OCI-LY1 (cell line): ENCODE data around the gene DNAJC24.

Source experiments
- H2AFZ ChIP-seq: fragments of 200-600 bp; sonication (generic), shearing (Covaris generic); 2 replicates; pipeline ENCODE4 v1.6.0; 2014; ENCODE audit warnings: antibody characterized with exemption, mild to moderate bottlenecking, low read length
- H3F3A ChIP-seq: fragments of 200-600 bp; sonication (generic), shearing (Covaris generic); 2 replicates; pipeline ENCODE4 v1.6.0; 2014; ENCODE audit warnings: mild to moderate bottlenecking, antibody characterized with exemption, low read length, moderate library complexity; ENCODE audit not compliant: insufficient read depth
- H3K27ac ChIP-seq: fragments of 200-600 bp; sonication (generic); 2 replicates; pipeline ENCODE4 v1.5.1; 2014; ENCODE audit warnings: low read length, mixed run types, mild to moderate bottlenecking, low read depth; ENCODE audit not compliant: poor library complexity, severe bottlenecking
- H3K27me3 ChIP-seq: fragments of 200-600 bp; sonication (generic); 2 replicates; pipeline ENCODE4 v1.6.0; 2014; ENCODE audit warnings: antibody characterized with exemption, mild to moderate bottlenecking, low read length, moderate library complexity; ENCODE audit not compliant: insufficient read depth
- H3K36me3 ChIP-seq: fragments of 200-600 bp; sonication (generic); 2 replicates; pipeline ENCODE4 v1.6.1; 2014; ENCODE audit warnings: mild to moderate bottlenecking, antibody characterized with exemption, low read length, moderate library complexity, mixed read lengths; ENCODE audit not compliant: insufficient read depth
- H3K4me1 ChIP-seq: fragments of 200-600 bp; sonication (generic); 2 replicates; pipeline ENCODE4 v1.5.1; 2014; ENCODE audit warnings: mild to moderate bottlenecking, low read length, moderate library complexity; ENCODE audit not compliant: insufficient read depth, severe bottlenecking
- H3K4me2 ChIP-seq: fragments of 200-600 bp; sonication (generic), shearing (Covaris generic); 2 replicates; pipeline ENCODE4 v1.6.1; 2014; ENCODE audit warnings: low read length
- H3K4me3 ChIP-seq: fragments of 200-600 bp; sonication (generic); 2 replicates; pipeline ENCODE4 v1.5.1; 2014; ENCODE audit warnings: low read length, low read depth, mild to moderate bottlenecking, mixed read lengths; ENCODE audit not compliant: poor library complexity, severe bottlenecking
- H3K79me2 ChIP-seq: fragments of 200-600 bp; shearing (Covaris generic); 2 replicates; pipeline ENCODE4 v1.6.1; 2016; ENCODE audit warnings: mixed run types, low read length, mixed read lengths; ENCODE audit not compliant: insufficient read depth
- H3K9ac ChIP-seq: fragments of 200-600 bp; sonication (generic), shearing (Covaris generic); 2 replicates; pipeline ENCODE4 v1.6.1; 2014; ENCODE audit warnings: mild to moderate bottlenecking, low read length, mixed read lengths
- H3K9me2 ChIP-seq: fragments of 200-600 bp; sonication (generic), shearing (Covaris generic); 2 replicates; pipeline ENCODE4 v1.6.1; 2014; ENCODE audit warnings: low read depth, mild to moderate bottlenecking, low read length, mixed read lengths
- H3K9me3 ChIP-seq: fragments of 200-600 bp; shearing (Covaris generic); 2 replicates; pipeline ENCODE4 v1.6.1; 2014; ENCODE audit warnings: low read length, mixed read lengths
- H4K20me1 ChIP-seq: fragments of 200-600 bp; sonication (generic), shearing (Covaris generic); 2 replicates; pipeline ENCODE4 v1.6.0; 2016; ENCODE audit warnings: mild to moderate bottlenecking, low read length; ENCODE audit not compliant: insufficient read depth
- EZH2 ChIP-seq: fragments of 200-600 bp; sonication (generic), shearing (Covaris generic); IDR thresholded peaks from 2 replicates; pipeline ENCODE4 v1.8.0; 2017; ENCODE audit warnings: borderline replicate concordance, mixed run types, mild to moderate bottlenecking, antibody characterized with exemption, low read length, moderate library complexity, mixed read lengths
- TF ChIP-seq, protein P1 (sequence below): fragments of 200-600 bp; sonication (generic), shearing (Covaris generic); IDR thresholded peaks from 2 replicates; pipeline ENCODE4 v1.5.1; 2017; ENCODE audit warnings: mild to moderate bottlenecking, antibody characterized with exemption, low read length, moderate library complexity, mixed read lengths

DNAJC24 gene

DNA sequence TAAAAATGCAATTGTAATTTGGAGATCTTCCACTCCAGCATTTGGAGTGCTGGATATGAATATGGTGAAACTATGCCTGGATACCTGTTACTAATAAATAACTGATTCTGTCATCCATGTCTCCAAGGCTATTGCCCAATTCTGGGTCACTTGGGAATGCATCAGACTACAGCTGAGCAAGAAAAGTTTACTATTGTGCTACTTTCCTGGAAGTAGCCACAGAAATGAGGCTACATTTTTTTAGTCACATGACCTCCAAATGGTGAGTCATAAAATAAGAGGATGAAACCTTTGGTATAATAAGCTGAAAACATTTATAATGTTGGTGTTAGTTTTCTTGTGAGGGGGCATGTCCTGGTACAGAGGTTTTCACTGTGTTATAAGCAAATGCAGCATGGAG lies 44.5 kb upstream of the DNAJC24 start:
- H3K4me3 ChIP-seq = no peak overlapping the region
- no peaks in the 10 kb centered on the region for H3K9me2 ChIP-seq
- H4K20me1 ChIP-seq = no peaks in the 10 kb centered on the region
- TF ChIP-seq EZH2 = no peak
- TF ChIP-seq, protein P1, sequence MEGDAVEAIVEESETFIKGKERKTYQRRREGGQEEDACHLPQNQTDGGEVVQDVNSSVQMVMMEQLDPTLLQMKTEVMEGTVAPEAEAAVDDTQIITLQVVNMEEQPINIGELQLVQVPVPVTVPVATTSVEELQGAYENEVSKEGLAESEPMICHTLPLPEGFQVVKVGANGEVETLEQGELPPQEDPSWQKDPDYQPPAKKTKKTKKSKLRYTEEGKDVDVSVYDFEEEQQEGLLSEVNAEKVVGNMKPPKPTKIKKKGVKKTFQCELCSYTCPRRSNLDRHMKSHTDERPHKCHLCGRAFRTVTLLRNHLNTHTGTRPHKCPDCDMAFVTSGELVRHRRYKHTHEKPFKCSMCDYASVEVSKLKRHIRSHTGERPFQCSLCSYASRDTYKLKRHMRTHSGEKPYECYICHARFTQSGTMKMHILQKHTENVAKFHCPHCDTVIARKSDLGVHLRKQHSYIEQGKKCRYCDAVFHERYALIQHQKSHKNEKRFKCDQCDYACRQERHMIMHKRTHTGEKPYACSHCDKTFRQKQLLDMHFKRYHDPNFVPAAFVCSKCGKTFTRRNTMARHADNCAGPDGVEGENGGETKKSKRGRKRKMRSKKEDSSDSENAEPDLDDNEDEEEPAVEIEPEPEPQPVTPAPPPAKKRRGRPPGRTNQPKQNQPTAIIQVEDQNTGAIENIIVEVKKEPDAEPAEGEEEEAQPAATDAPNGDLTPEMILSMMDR = no peak
- no peaks in the 10 kb centered on the region for H3K27me3 ChIP-seq
- no peak overlapping the region for H3K27ac ChIP-seq
- H3K79me2 ChIP-seq = no peaks in the 10 kb centered on the region
- H3K4me2 ChIP-seq = no peak overlapping the region
- H3F3A ChIP-seq = no peaks in the 10 kb centered on the region
- H3K9ac ChIP-seq = no peak overlapping the region
- no peaks in the 10 kb centered on the region for H3K4me1 ChIP-seq
- H2AFZ ChIP-seq = no peak overlapping the region
- no peaks in the 10 kb centered on the region for H3K36me3 ChIP-seq
- no peaks in the 10 kb centered on the region for H3K9me3 ChIP-seq

DNA sequence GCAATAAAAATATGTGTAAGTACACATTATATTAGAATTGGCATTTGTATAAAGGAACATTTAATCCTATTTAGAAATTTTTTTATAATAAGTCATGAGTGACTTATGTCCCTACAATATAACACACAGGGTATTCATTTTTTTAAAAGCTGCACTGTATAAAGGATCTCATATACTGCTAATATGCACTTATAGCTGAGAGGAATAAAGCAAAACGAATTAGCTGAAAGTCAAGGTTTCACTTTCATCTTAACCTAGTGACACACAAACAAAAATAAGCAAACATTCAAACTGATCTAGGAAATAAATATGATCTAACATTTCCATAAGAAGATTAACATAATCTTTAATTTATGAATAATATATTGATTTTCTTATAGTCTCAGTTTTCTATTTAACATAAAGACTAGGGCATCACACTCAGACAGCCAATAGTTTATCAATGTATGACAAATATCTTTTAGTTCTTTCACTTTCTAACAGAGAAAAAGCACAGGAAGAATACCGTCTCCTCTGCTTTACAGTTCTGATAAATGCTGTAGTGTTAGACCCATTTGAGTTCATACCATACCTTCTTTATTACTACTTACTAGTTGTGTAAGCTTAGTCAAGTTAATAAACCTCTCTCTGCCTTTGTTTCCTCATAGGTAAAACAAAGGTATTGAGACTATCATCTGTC lies 43.1 kb upstream of the DNAJC24 start:
- H3K36me3 ChIP-seq = no peaks in the 10 kb centered on the region
- no peak overlapping the region for H3K4me3 ChIP-seq
- no peak for TF ChIP-seq EZH2
- TF ChIP-seq, protein P1 = no peak
- H3F3A ChIP-seq = no peaks in the 10 kb centered on the region
- H3K4me1 ChIP-seq = no peaks in the 10 kb centered on the region
- no peaks in the 10 kb centered on the region for H3K9me2 ChIP-seq
- no peak overlapping the region for H2AFZ ChIP-seq
- no peak overlapping the region for H3K27ac ChIP-seq
- H3K9me3 ChIP-seq = no peaks in the 10 kb centered on the region
- H3K9ac ChIP-seq = no peak overlapping the region
- H3K4me2 ChIP-seq = no peak overlapping the region
- no peaks in the 10 kb centered on the region for H4K20me1 ChIP-seq
- no peaks in the 10 kb centered on the region for H3K27me3 ChIP-seq
- H3K79me2 ChIP-seq = no peaks in the 10 kb centered on the region

- H3K9me3 ChIP-seq = no peaks in the 10 kb centered on the region
- no peaks in the 10 kb centered on the region for H4K20me1 ChIP-seq
- no peak for TF ChIP-seq EZH2
- TF ChIP-seq, protein P1 = no peak
- no peaks in the 10 kb centered on the region for H3K79me2 ChIP-seq
- H3K36me3 ChIP-seq = no peaks in the 10 kb centered on the region
- H3K9ac ChIP-seq = no peak overlapping the region
- H3K27me3 ChIP-seq = no peaks in the 10 kb centered on the region
- no peak overlapping the region for H3K4me2 ChIP-seq
- H3K9me2 ChIP-seq = no peaks in the 10 kb centered on the region
- H2AFZ ChIP-seq = no peak overlapping the region
- no peak overlapping the region for H3K4me3 ChIP-seq
- no peaks in the 10 kb centered on the region for H3K4me1 ChIP-seq
- no peak overlapping the region for H3K27ac ChIP-seq
- H3F3A ChIP-seq = no peaks in the 10 kb centered on the region
Observed at GRCh38 chr11:31327417-31327816, 42.2 kb upstream of the DNAJC24 start.
